ENCODE measurements around the gene AGBL5. TPM values are rescaled to one million over a fixed set of nuclear protein-coding genes. Genes with fewer than 3 reads are reported as not detected.

Gene AGBL5, protein sequence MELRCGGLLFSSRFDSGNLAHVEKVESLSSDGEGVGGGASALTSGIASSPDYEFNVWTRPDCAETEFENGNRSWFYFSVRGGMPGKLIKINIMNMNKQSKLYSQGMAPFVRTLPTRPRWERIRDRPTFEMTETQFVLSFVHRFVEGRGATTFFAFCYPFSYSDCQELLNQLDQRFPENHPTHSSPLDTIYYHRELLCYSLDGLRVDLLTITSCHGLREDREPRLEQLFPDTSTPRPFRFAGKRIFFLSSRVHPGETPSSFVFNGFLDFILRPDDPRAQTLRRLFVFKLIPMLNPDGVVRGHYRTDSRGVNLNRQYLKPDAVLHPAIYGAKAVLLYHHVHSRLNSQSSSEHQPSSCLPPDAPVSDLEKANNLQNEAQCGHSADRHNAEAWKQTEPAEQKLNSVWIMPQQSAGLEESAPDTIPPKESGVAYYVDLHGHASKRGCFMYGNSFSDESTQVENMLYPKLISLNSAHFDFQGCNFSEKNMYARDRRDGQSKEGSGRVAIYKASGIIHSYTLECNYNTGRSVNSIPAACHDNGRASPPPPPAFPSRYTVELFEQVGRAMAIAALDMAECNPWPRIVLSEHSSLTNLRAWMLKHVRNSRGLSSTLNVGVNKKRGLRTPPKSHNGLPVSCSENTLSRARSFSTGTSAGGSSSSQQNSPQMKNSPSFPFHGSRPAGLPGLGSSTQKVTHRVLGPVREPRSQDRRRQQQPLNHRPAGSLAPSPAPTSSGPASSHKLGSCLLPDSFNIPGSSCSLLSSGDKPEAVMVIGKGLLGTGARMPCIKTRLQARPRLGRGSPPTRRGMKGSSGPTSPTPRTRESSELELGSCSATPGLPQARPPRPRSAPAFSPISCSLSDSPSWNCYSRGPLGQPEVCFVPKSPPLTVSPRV
- 16.4 and 17.5 TPM in 2 replicates for total RNA-seq

GRCh38 chr2:27050996-27051901 lies at the start of gene AGBL5:
AGBL5 (plus strand) TSS chr2:27051668; CDS start chr2:27052959, 1,291 bp downstream.

DNA sequence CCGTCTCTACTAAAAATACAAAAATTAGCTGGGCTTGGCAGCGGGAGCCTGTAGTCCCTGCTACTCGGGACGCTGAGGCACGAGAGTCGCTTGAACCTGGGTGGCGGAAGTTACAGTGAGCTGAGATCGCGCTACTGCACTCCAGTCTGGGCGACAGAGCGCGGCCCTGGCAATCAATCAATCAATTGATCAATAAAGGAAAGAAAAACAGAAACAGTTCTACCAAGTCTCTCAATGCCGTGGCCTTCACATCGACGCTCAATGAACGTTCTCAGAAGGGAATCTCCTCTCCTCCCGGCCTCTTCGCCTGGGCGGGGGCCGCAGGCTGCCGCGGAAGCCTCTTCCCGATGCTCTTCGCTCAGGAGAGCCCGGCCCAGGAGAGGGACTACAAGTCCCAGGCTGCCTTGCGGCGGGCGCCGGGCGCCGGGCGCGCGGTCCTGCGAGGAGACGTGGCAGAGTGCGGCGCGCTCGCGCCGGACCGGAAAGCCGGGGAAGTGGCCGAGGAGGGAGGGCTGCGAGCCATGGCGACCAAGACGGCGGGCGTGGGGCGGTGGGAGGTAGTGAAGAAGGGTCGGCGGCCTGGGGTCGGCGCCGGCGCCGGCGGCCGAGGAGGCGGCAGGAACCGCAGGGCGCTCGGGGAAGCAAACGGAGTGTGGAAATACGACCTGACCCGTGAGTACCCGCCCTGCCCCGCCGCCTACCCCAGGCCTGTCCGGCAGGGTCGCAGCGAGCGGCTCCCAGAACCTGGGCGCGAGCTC lies 18.8 kb upstream of the AGBL5 start, which contains the start of gene TMEM214:
Gene TMEM214 (plus strand): TSS at position 471 of the 758 bp plus-strand sequence. CDS start 51 bp downstream, at position 522.

GRCh38 chr2:27071277-27071989 lies 20.0 kb downstream of the AGBL5 start, which contains the start of gene OST4:
OST4 (minus strand) TSS chr2:27071654.

GRCh38 chr2:27078267-27079194 lies 27.1 kb downstream of the AGBL5 start, which contains the start of gene EMILIN1:
EMILIN1 (plus strand) TSS chr2:27078615; CDS start chr2:27079066, 451 bp downstream.

GRCh38 chr2:27086724-27087593 lies 35.5 kb downstream of the AGBL5 start, which contains the start of gene KHK:
KHK (plus strand) TSS chr2:27086772; CDS start chr2:27087260, 488 bp downstream.

DNA sequence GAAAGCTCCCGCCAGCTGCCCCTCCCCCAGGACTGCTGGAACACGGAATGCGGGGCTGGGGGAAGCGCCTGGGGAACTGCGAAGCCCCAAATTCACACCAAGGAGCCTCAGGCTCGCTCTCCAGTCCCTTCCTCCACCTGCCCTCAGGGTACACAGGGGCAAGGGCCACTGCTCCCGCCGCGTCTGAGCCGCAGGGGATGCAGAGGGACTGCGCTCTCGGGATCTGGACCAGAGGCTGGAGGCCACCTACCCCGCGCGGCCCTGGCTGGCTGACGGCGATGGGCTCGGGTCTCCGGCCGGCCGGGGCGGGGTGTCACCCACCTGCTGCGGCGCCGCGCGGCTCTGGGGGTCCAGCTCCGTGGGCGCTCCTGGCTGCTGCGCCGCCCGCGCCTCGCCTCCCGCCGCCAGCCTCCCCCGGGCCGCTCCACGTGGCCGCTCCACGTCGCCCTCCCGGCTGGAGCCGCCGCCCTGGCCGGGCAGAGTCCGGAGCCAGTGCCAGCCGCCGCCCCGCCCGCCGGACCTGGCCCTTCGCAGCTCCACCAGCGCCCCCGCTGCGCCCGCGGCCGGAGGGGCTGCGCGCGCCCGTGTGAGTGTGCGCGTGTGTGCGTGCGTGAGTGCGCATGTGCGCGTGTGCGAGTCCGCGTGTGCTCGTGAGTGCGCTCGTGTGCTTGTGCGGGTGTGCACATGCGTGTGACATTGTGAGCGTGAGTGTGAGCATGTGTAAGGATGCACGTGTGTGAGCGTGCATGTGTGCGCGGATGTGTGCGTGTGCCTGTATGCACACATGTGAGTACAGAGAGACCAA lies 67.3 kb downstream of the AGBL5 start, which contains the start of gene CGREF1:
Gene CGREF1 (minus strand): TSS at position 604 of the 805 bp plus-strand sequence. CDS start 14,762 bp downstream, outside the sequence.

Other genes with a start within 250 kb of the AGBL5 start
- gene DPYSL5, start 203.5 kb upstream of the AGBL5 start, total RNA-seq, result not detected in 2 replicates
- 1.2 and 1.4 TPM in 2 replicates for gene MAPRE3, start 81.0 kb upstream of the AGBL5 start, total RNA-seq
- gene TMEM214, start 18.7 kb upstream of the AGBL5 start, total RNA-seq, result 20.1 and 26.9 TPM in 2 replicates
- 387 and 401 TPM in 2 replicates for gene OST4, start 20.0 kb downstream of the AGBL5 start, total RNA-seq
- gene EMILIN1, start 26.9 kb downstream of the AGBL5 start, total RNA-seq, result 7.2 and 11.9 TPM in 2 replicates
- gene KHK, start 35.1 kb downstream of the AGBL5 start, total RNA-seq, result 2.0 TPM in 2 replicates
- 1.5 and 3.5 TPM in 2 replicates for gene CGREF1, start 67.5 kb downstream of the AGBL5 start, total RNA-seq
- gene ABHD1, start 72.1 kb downstream of the AGBL5 start, total RNA-seq, result not detected in 2 replicates
- 46.3 and 47.0 TPM in 2 replicates for gene PREB, start 83.0 kb downstream of the AGBL5 start, total RNA-seq
- gene PRR30, start 87.7 kb downstream of the AGBL5 start, total RNA-seq, result not detected in 2 replicates
- gene TCF23, start 97.3 kb downstream of the AGBL5 start, total RNA-seq, result not detected in 2 replicates
- 131 and 156 TPM in 2 replicates for gene ATRAID, start 160.4 kb downstream of the AGBL5 start, total RNA-seq
- gene SLC5A6, start 160.6 kb downstream of the AGBL5 start, total RNA-seq, result 34.3 and 65.7 TPM in 2 replicates
- gene CAD, start 165.7 kb downstream of the AGBL5 start, total RNA-seq, result 47.2 and 60.4 TPM in 2 replicates
- 2.7 and 3.4 TPM in 2 replicates for gene SLC30A3, start 211.4 kb downstream of the AGBL5 start, total RNA-seq
- gene DNAJC5G, start 223.8 kb downstream of the AGBL5 start, total RNA-seq, result not detected in 2 replicates
- 0.49 TPM in 1 of 2 replicates, not detected in the other for gene TRIM54, start 230.8 kb downstream of the AGBL5 start, total RNA-seq